Loucy (cell line): Measurements from ENCODE around the gene AQP7.
"Not testable (repeated sequence)": the region's sequence is repeated elsewhere in the genome, so short reads cannot be mapped to it uniquely, and the experiment has no call there.

Experiments
- H2AFZ ChIP-seq: fragments of 200-600 bp; sonication (generic); 2 replicates; pipeline ENCODE4 v1.6.0; 2016; ENCODE audit warnings: antibody characterized with exemption, mild to moderate bottlenecking, low read length, moderate library complexity
- H3F3A ChIP-seq: fragments of 200-600 bp; 2 replicates; pipeline ENCODE4 v1.6.0; 2016; ENCODE audit warnings: antibody characterized with exemption, low read depth, mild to moderate bottlenecking
- H3K27me3 ChIP-seq: fragments of 200-600 bp; sonication (generic); 2 replicates; pipeline ENCODE4 v1.6.1; 2014; ENCODE audit warnings: low read length, mild to moderate bottlenecking; ENCODE audit not compliant: insufficient read depth, poor library complexity, severe bottlenecking
- H3K36me3 ChIP-seq: fragments of 200-600 bp; sonication (generic); 2 replicates; pipeline ENCODE4 v1.6.1; 2016; ENCODE audit warnings: low read length; ENCODE audit not compliant: insufficient read depth
- H3K4me1 ChIP-seq: fragments of 200-600 bp; sonication (generic); 2 replicates; pipeline ENCODE4 v1.5.1; 2014; ENCODE audit warnings: low read length, mild to moderate bottlenecking; ENCODE audit not compliant: insufficient read depth, poor library complexity, severe bottlenecking
- H3K4me2 ChIP-seq: fragments of 200-600 bp; sonication (generic); 2 replicates; pipeline ENCODE4 v1.6.0; 2014; ENCODE audit warnings: antibody characterized with exemption, low read length, low read depth, mild to moderate bottlenecking; ENCODE audit not compliant: poor library complexity, severe bottlenecking
- H3K4me3 ChIP-seq: fragments of 200-600 bp; sonication (generic); 2 replicates; pipeline ENCODE4 v1.5.1; 2014; ENCODE audit warnings: low read length, mild to moderate bottlenecking, mixed read lengths; ENCODE audit not compliant: poor library complexity, severe bottlenecking
- H3K79me2 ChIP-seq: fragments of 200-600 bp; sonication (generic); 2 replicates; pipeline ENCODE4 v1.6.1; 2014; ENCODE audit warnings: low read length; ENCODE audit not compliant: insufficient read depth
- H3K9ac ChIP-seq: fragments of 200-600 bp; sonication (generic); 2 replicates; pipeline ENCODE4 v1.6.0; 2014; ENCODE audit warnings: mild to moderate bottlenecking, low read depth, low read length, moderate library complexity; ENCODE audit not compliant: poor library complexity, severe bottlenecking
- H3K9me2 ChIP-seq: fragments of 200-600 bp; sonication (generic); replicated peaks from 2 replicates; pipeline ENCODE4 v1.6.1; 2016; ENCODE audit warnings: low read depth, low read length, mixed read lengths
- H3K9me3 ChIP-seq: fragments of 200-600 bp; sonication (generic); 2 replicates; pipeline ENCODE4 v1.6.1; 2014; ENCODE audit warnings: mild to moderate bottlenecking, antibody characterized with exemption, low read length, low read depth; ENCODE audit not compliant: insufficient read depth
- H4K20me1 ChIP-seq: fragments of 200-600 bp; sonication (generic); 2 replicates; pipeline ENCODE4 v1.6.0; 2014; ENCODE audit warnings: antibody characterized with exemption, low read length, mild to moderate bottlenecking; ENCODE audit not compliant: insufficient read depth, poor library complexity, severe bottlenecking
- CTCF ChIP-seq: fragments of 200-600 bp; sonication (generic); conservative IDR thresholded peaks from 2 replicates; pipeline ENCODE4 v1.5.1; 2014; ENCODE audit warnings: mild to moderate bottlenecking, antibody characterized with exemption, low read length
- EZH2phosphoT487 ChIP-seq: fragments of 200-600 bp; IDR thresholded peaks from 2 replicates; pipeline ENCODE4 v1.6.1; 2018; ENCODE audit warnings: antibody characterized with exemption, mild to moderate bottlenecking, moderate library complexity, borderline replicate concordance

AQP7 gene

GRCh38 chr9:33426843-33427293, 24.5 kb upstream of the AQP7 start:
- no peak for TF ChIP-seq EZH2phosphoT487
- no peak for TF ChIP-seq CTCF
- H3K36me3 ChIP-seq = no peaks in the 10 kb centered on the region
- no peaks in the 10 kb centered on the region for H3K79me2 ChIP-seq
- no peaks in the 10 kb centered on the region for H3F3A ChIP-seq
- H3K4me2 ChIP-seq = no peak overlapping the region
- H3K9me2 ChIP-seq = no peaks in the 10 kb centered on the region
- H3K4me1 ChIP-seq = no peaks in the 10 kb centered on the region
- no peak overlapping the region for H3K4me3 ChIP-seq
- no peaks in the 10 kb centered on the region for H3K27me3 ChIP-seq
- H3K9me3 ChIP-seq = no peaks in the 10 kb centered on the region
- H3K9ac ChIP-seq = no peak overlapping the region
- no peaks in the 10 kb centered on the region for H4K20me1 ChIP-seq
- H2AFZ ChIP-seq = no peak overlapping the region

- no peaks in the 10 kb centered on the region for H3K4me1 ChIP-seq
- no peaks in the 10 kb centered on the region for H3K79me2 ChIP-seq
- H3F3A ChIP-seq = no peaks in the 10 kb centered on the region
- no peak overlapping the region for H3K4me3 ChIP-seq
- no peak overlapping the region for H3K4me2 ChIP-seq
- no peaks in the 10 kb centered on the region for H4K20me1 ChIP-seq
- H3K9me2 ChIP-seq = no peaks in the 10 kb centered on the region
- H3K9ac ChIP-seq = no peak overlapping the region
- H3K27me3 ChIP-seq = no peaks in the 10 kb centered on the region
- no peaks in the 10 kb centered on the region for H3K36me3 ChIP-seq
- H3K9me3 ChIP-seq = no peaks in the 10 kb centered on the region
- TF ChIP-seq EZH2phosphoT487 (no peak), CTCF (no peak)
- no peak overlapping the region for H2AFZ ChIP-seq
Measured at GRCh38 chr9:33425128-33425533, 22.8 kb upstream of the AQP7 start.

GRCh38 chr9:33424492-33424891, 22.1 kb upstream of the AQP7 start:
- H3F3A ChIP-seq, H3K4me1 ChIP-seq, H3K79me2 ChIP-seq, H3K27me3 ChIP-seq, H3K36me3 ChIP-seq, H3K9me3 ChIP-seq, H4K20me1 ChIP-seq, H2AFZ ChIP-seq, H3K4me3 ChIP-seq, H3K9me2 ChIP-seq, H3K4me2 ChIP-seq, H3K9ac ChIP-seq: not testable (repeated sequence)

GRCh38 chr9:33424043-33424442, 21.7 kb upstream of the AQP7 start:
- not testable (repeated sequence) for H4K20me1 ChIP-seq, H3K9me3 ChIP-seq, H2AFZ ChIP-seq, H3K27me3 ChIP-seq, H3K9ac ChIP-seq, H3F3A ChIP-seq, H3K4me1 ChIP-seq, H3K36me3 ChIP-seq, H3K4me2 ChIP-seq, H3K4me3 ChIP-seq, H3K9me2 ChIP-seq, H3K79me2 ChIP-seq
